Gastrocnemius medialis (tissue), 4 donors: ENCODE data around the gene NFKBIZ. TPM values are rescaled to one million over a fixed set of nuclear protein-coding genes. Genes with fewer than 3 reads are reported as not detected.
"Not testable (repeated sequence)": the region's sequence is repeated elsewhere in the genome, so short reads cannot be mapped to it uniquely, and the experiment has no call there.

Experiments used
- ATAC-seq, 2 donors: fragments of 150-250 bp; one replicate each; pipeline ENCODE4 v1.9.1; 2016
- DNase-seq, 2 donors: peaks; one replicate each; pipeline ENCODE4 v3.0.0-alpha.2; 2019
- H3K27ac ChIP-seq, 4 donors: fragments of 200-600 bp; sonication (generic); 1 replicate in 1 of 4; 2 replicates in 3 of 4; pipeline ENCODE4 v1.5.1; 2016 to 2018; ENCODE audit warnings: mild to moderate bottlenecking in 2 of 4, moderate library complexity in 1 of 4
- H3K27me3 ChIP-seq, 3 donors: fragments of 200-600 bp; sonication (generic) in 2 of 3; 1 replicate in 1 of 3; 2 replicates in 2 of 3; pipeline versions ENCODE4 v1.5.1 to v1.6.0; 2016 to 2019; ENCODE audit warnings: mild to moderate bottlenecking in 1 of 3, moderate library complexity in 1 of 3
- H3K36me3 ChIP-seq, 2 donors: fragments of 200-600 bp; sonication (generic) in 1 of 2; one replicate each; pipeline ENCODE4 v1.5.1; 2017 to 2018
- H3K4me1 ChIP-seq, 2 donors: fragments of 200-600 bp; sonication (generic) in 1 of 2; one replicate each; pipeline ENCODE4 v1.5.1; 2016 to 2017; ENCODE audit warnings: mild to moderate bottlenecking in 2 of 2
- H3K4me3 ChIP-seq, 4 donors: fragments of 200-600 bp; sonication (generic) in 3 of 4; 1 replicate in 1 of 4; 2 replicates in 3 of 4; pipeline ENCODE4 v1.5.1; 2016 to 2019; ENCODE audit warnings: mild to moderate bottlenecking in 2 of 4
- H3K9me3 ChIP-seq, 3 donors: fragments of 200-600 bp; sonication (generic) in 2 of 3; 1 replicate in 1 of 3; 2 replicates in 2 of 3; pipeline ENCODE4 v1.5.1; 2016 to 2019
- CTCF ChIP-seq, 5 experiments: fragments of 450-650 bp in 3 of 5; fragments of 200-600 bp in 2 of 5; sonication (generic) in 2 of 5; IDR thresholded peaks in 4 of 5; conservative IDR thresholded peaks in 1 of 5; 1 replicate in 4 of 5; 2 replicates in 1 of 5; pipeline ENCODE4 v1.5.1; 2016 to 2019; ENCODE audit warnings: antibody characterized with exemption in 5 of 5, mild to moderate bottlenecking in 3 of 5, moderate library complexity in 3 of 5
- POLR2A ChIP-seq, 2 donors: fragments of 450-650 bp; IDR thresholded peaks; one replicate each; pipeline ENCODE4 v1.6.1; 2017; ENCODE audit warnings: antibody characterized with exemption in 2 of 2, mild to moderate bottlenecking in 2 of 2, moderate library complexity in 2 of 2
- in situ Hi-C, 4 donors: fragments of 200-750 bp; cut with MboI; loops; one replicate each; pipeline versions ENCODE4 v1.15.0 to v1.8.0; 2017; ENCODE audit warnings: low sequenced_read_pairs in 4 of 4
- intact Hi-C: fragments of 100-400 bp; cut with DNase I; formaldehyde crosslinking; loops from one replicate; pipeline ENCODE4 v1.15.1; 2023; ENCODE audit warnings: low total_unique reads
- total RNA-seq, 4 donors: library from RNA; depleted of rRNA; stranded (reverse); fragments of >200 nt; gene quantifications; one replicate each; pipeline versions ENCODE4 v1.1.0 to v1.2.3, GENCODE V29; 2016

The NFKBIZ gene
- total RNA-seq, 4 donors from 2014 or later, result 9.2 to 25.9 (median 20.6) TPM

DNA sequence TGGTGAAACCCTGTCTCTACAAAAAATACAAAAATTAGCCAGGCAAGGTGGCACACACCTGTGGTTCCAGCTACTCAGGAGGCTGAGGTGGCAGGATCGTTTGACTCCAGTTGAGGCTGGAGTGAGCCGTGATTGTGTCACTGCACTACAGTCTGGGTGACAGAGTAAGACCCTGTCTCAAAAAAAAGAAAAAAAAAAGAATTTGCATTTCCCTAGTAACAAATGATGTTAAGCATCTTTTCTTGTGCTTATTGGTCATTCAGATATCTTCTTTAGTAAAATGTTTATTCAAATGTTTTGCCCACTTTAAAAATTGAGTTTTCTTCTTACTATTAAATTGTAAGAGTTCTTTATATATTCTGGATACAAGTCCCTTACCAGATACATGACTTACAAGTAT is 48.7 kb downstream of the NFKBIZ start:
- Histone ChIP-seq H3K9me3 (no peaks in the 10 kb centered on the region), H3K27me3 (no peaks in the 10 kb centered on the region), H3K27ac (no peak overlapping the region), H3K4me1 (no peaks in the 10 kb centered on the region), H3K36me3 (no peaks in the 10 kb centered on the region), H3K4me3 (no peak overlapping the region)
- in situ Hi-C loops, result no loop called here
- DNase-seq (no peak), ATAC-seq (no peak)
- TF ChIP-seq POLR2A (IDR thresholded peaks at IDR 0.05), result no peak
- intact Hi-C loops, result no loop called here

DNA sequence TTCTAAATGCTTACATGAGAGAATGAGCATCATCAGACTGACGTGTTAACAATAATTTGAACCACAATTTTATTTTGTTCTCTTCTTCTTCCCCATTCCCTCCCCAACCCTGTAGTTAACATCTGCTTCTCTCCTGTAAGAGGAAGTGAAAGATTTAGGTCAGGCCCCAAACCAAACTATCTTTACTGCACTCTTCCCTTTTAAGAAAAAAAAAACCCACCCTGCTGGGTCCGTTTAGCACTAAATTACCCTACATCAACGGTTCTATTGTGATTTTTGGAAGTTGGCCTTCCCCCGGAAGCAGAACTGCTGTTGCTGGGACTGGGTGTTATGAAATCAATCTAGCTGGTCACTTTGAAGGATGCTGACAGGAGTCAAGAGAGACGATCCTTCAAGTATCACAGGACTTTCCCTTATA is 49.4 kb downstream of the NFKBIZ start:
- in situ Hi-C loops (no loop called here), intact Hi-C loops (no loop called here)
- no peaks in the 10 kb centered on the region for H3K36me3 ChIP-seq
- no peak overlapping the region for H3K27ac ChIP-seq
- H3K4me1 ChIP-seq, result no peaks in the 10 kb centered on the region
- DNase-seq (peak in 1 of 2 donors; percentile 9), ATAC-seq (no peak)
- H3K27me3 ChIP-seq, result no peaks in the 10 kb centered on the region
- no peak overlapping the region for H3K4me3 ChIP-seq
- TF ChIP-seq POLR2A (IDR thresholded peaks at IDR 0.05), result no peak
- H3K9me3 ChIP-seq, result no peaks in the 10 kb centered on the region

DNA sequence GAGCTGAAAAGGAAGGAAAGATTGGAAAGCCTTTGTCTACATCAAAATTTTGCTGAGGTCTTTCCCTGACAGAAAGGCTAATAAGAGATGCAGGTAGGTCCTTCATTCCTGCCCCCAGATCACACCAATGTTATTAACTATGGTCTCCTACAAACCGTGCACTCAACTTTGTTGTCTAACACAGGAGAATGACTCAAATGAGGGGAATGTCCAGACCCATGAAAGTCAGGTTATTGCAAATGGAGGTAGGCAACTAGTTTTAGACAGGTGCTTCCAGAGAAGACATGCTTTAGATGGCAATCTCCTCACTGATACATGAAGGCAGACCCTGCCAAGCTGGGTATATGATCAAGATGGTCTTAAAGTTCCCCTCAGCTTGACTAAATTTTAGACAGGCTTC is 51.0 kb downstream of the NFKBIZ start:
- no peaks in the 10 kb centered on the region for H3K36me3 ChIP-seq
- no peak overlapping the region for H3K27ac ChIP-seq
- no peaks in the 10 kb centered on the region for H3K4me1 ChIP-seq
- no peak for DNase-seq
- TF ChIP-seq CTCF (IDR thresholded peaks at IDR 0.05 in 4 of 5, conservative IDR thresholded peaks at IDR 0.05 in 1 of 5) (no peak), POLR2A (IDR thresholded peaks at IDR 0.05) (no peak)
- no peak for ATAC-seq
- H3K27me3 ChIP-seq, result no peaks in the 10 kb centered on the region
- no peaks in the 10 kb centered on the region for H3K9me3 ChIP-seq
- no peak overlapping the region for H3K4me3 ChIP-seq
- intact Hi-C loops, result no loop called here
- in situ Hi-C loops, result no loop called here

DNA sequence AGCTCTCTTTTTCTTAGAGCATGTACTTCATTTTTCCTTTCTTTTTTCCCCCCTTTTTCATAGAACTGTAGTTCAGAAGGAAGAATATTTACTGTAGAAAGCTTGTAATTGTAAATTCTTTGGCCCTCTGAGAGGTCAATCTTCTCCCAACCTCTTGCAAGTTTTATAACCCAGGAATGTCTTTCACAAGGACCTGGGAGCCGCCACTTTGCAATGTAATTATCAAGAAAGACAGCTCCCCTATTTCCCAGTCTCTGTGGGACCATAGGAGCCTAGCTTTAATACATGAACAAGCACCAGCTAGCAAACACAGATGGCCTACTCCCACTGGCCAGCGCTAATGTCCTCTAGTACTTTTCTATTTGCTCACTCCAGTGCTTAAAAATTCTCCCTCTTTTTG is 51.4 kb downstream of the NFKBIZ start:
- intact Hi-C loops, result no loop called here
- no peak for DNase-seq
- Histone ChIP-seq H3K4me3 (no peak overlapping the region), H3K4me1 (no peaks in the 10 kb centered on the region), H3K27ac (no peak overlapping the region), H3K9me3 (no peaks in the 10 kb centered on the region), H3K36me3 (no peaks in the 10 kb centered on the region), H3K27me3 (no peaks in the 10 kb centered on the region)
- TF ChIP-seq CTCF (IDR thresholded peaks at IDR 0.05 in 4 of 5, conservative IDR thresholded peaks at IDR 0.05 in 1 of 5), result no peak
- TF ChIP-seq POLR2A (IDR thresholded peaks at IDR 0.05), result no peak
- no peak for ATAC-seq
- in situ Hi-C loops, result no loop called here

DNA sequence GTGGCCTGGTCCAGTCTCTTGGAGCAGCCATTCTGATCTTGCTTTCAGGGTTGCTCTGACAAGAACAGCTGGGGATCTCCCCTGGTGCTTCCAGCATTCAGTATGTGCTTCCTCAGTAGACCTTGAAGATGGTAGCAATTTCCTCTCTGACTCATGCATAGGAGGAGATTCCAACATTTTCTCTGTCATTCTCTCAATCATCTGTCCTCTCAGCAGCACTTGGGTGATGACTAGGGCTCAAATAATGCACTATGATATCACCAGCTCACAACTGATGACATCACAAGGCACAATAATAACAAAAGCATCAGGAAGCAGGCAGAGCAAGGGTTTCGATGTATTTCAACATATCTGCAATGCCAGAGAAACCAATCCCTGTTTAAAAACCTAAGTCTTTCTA is 52.7 kb downstream of the NFKBIZ start:
- Histone ChIP-seq H3K4me3 (no peak overlapping the region), H3K9me3 (no peaks in the 10 kb centered on the region), H3K27me3 (no peaks in the 10 kb centered on the region), H3K4me1 (no peaks in the 10 kb centered on the region), H3K36me3 (no peaks in the 10 kb centered on the region), H3K27ac (no peak overlapping the region)
- intact Hi-C loops (no loop called here), in situ Hi-C loops (no loop called here)
- ATAC-seq (no peak), DNase-seq (no peak)
- no peak for TF ChIP-seq CTCF (IDR thresholded peaks at IDR 0.05 in 4 of 5, conservative IDR thresholded peaks at IDR 0.05 in 1 of 5)
- TF ChIP-seq POLR2A (IDR thresholded peaks at IDR 0.05), result no peak

- Histone ChIP-seq H3K4me1 (no peaks in the 10 kb centered on the region), H3K4me3 (no peak overlapping the region), H3K27ac (no peak overlapping the region), H3K36me3 (no peaks in the 10 kb centered on the region), H3K27me3 (no peaks in the 10 kb centered on the region), H3K9me3 (no peaks in the 10 kb centered on the region)
- ATAC-seq (no peak), DNase-seq (no peak)
- intact Hi-C loops, result no loop called here
- in situ Hi-C loops, result no loop called here
- TF ChIP-seq POLR2A (IDR thresholded peaks at IDR 0.05), result no peak
- TF ChIP-seq CTCF (IDR thresholded peaks at IDR 0.05 in 4 of 5, conservative IDR thresholded peaks at IDR 0.05 in 1 of 5), result no peak
Measured at GRCh38 chr3:101903451-101903871, 54.1 kb downstream of the NFKBIZ start.

DNA sequence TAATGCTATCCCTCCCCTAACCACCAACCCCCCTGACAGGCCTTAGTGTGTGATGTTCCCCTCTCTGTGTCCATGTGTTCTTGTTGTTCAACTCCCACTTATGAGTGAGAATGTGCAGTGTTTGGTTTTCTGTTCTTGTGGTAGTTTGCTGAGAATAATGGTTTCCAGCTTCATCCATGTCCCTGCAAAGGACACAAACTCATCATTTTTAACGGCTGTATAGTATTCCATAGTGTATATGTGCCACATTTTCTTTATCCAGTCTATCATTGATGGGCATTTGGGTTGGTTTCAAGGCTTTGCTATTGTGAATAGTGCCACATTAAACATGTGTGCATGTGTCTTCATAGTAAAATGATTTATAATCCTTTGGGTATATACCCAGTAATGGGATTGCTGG is 56.3 kb downstream of the NFKBIZ start:
- H3K4me1 ChIP-seq, H3K27me3 ChIP-seq, H3K27ac ChIP-seq, H3K36me3 ChIP-seq, DNase-seq, ATAC-seq, intact Hi-C loops, H3K9me3 ChIP-seq, H3K4me3 ChIP-seq, in situ Hi-C loops: not testable (repeated sequence)
